Measurements from ENCODE around the gene ATF7IP2. TPM values are rescaled to one million over a fixed set of nuclear protein-coding genes. Genes with fewer than 3 reads are reported as not detected.
"Not testable (repeated sequence)": the region's sequence is repeated elsewhere in the genome, so short reads cannot be mapped to it uniquely, and the experiment has no call there.

Gene ATF7IP2
- polyA plus RNA-seq = 1 to 10 TPM; 4.9 to 6.4 TPM

GRCh38 chr16:10385725-10386516, at the start of gene ATF7IP2:
Gene ATF7IP2, plus strand, starts transcription at chr16:10386061. Its CDS starts 44,560 bp downstream, at chr16:10430621.
- Histone ChIP-seq H3K4me1 (ENCODE audit: control insufficient read depth in 2 of 2, insufficient read depth in 2 of 2, low read length in 1 of 2) (peaks cover 0 to 2% of the 10 kb centered on the region in 2 donors), H3K27ac (ENCODE audit: low read depth in 2 of 2, low read length in 1 of 2) (peak within 1 kb of the TSS; percentile 55 to 67), H3K36me3 (ENCODE audit: control insufficient read depth in 2 of 2, insufficient read depth in 2 of 2, low read length in 1 of 2) (no peaks in the 10 kb centered on the region), H3K9me3 (ENCODE audit: control insufficient read depth in 2 of 2, insufficient read depth in 1 of 2, low read depth in 1 of 2, low read length in 1 of 2) (no peaks in the 10 kb centered on the region), H3K27me3 (ENCODE audit: control insufficient read depth in 1 of 2, insufficient read depth in 2 of 2, low read length in 2 of 2) (no peaks in the 10 kb centered on the region), H3K4me3 (ENCODE audit: low read depth in 1 of 2, low read length in 2 of 2) (peak within 1 kb of the TSS; percentile 64 to 89)
- WGBS, 2 donors = 6 to 9% methylated on average over 63 to 66 of the region's 66 CpGs

- H3K27ac ChIP-seq (ENCODE audit: low read depth in 2 of 2, low read length in 1 of 2) = no peak overlapping the region
- H3K9me3 ChIP-seq (ENCODE audit: control insufficient read depth in 2 of 2, insufficient read depth in 1 of 2, low read depth in 1 of 2, low read length in 1 of 2) = peaks cover 3 to 9% of the 10 kb centered on the region in 2 donors
- H3K4me3 ChIP-seq (ENCODE audit: low read depth in 1 of 2, low read length in 2 of 2) = no peak overlapping the region
- 49 to 54% methylated on average over 2 of the region's 2 CpGs for WGBS, 2 donors
- no peaks in the 10 kb centered on the region for H3K36me3 ChIP-seq (ENCODE audit: control insufficient read depth in 2 of 2, insufficient read depth in 2 of 2, low read length in 1 of 2)
- no peaks in the 10 kb centered on the region for H3K4me1 ChIP-seq (ENCODE audit: control insufficient read depth in 2 of 2, insufficient read depth in 2 of 2, low read length in 1 of 2)
- H3K27me3 ChIP-seq (ENCODE audit: control insufficient read depth in 1 of 2, insufficient read depth in 2 of 2, low read length in 2 of 2) = no peaks in the 10 kb centered on the region
Measured at GRCh38 chr16:10338426-10338825, 47.4 kb upstream of the ATF7IP2 start.

- Histone ChIP-seq H3K36me3 (ENCODE audit: control insufficient read depth in 2 of 2, insufficient read depth in 2 of 2, low read length in 1 of 2) (no peaks in the 10 kb centered on the region), H3K4me1 (ENCODE audit: control insufficient read depth in 2 of 2, insufficient read depth in 2 of 2, low read length in 1 of 2) (no peaks in the 10 kb centered on the region), H3K27me3 (ENCODE audit: control insufficient read depth in 1 of 2, insufficient read depth in 2 of 2, low read length in 2 of 2) (no peaks in the 10 kb centered on the region), H3K9me3 (ENCODE audit: control insufficient read depth in 2 of 2, insufficient read depth in 1 of 2, low read depth in 1 of 2, low read length in 1 of 2) (peaks cover 3 to 9% of the 10 kb centered on the region in 2 donors), H3K27ac (ENCODE audit: low read depth in 2 of 2, low read length in 1 of 2) (no peak overlapping the region), H3K4me3 (ENCODE audit: low read depth in 1 of 2, low read length in 2 of 2) (no peak overlapping the region)
- WGBS, 2 donors = 81 to 86% methylated on average over 8 of the region's 8 CpGs
Measured at GRCh38 chr16:10339777-10340732, 45.8 kb upstream of the ATF7IP2 start.

- Histone ChIP-seq H3K27me3 (ENCODE audit: control insufficient read depth in 1 of 2, insufficient read depth in 2 of 2, low read length in 2 of 2) (no peaks in the 10 kb centered on the region), H3K27ac (ENCODE audit: low read depth in 2 of 2, low read length in 1 of 2) (no peak overlapping the region), H3K9me3 (ENCODE audit: control insufficient read depth in 2 of 2, insufficient read depth in 1 of 2, low read depth in 1 of 2, low read length in 1 of 2) (peaks cover 3 to 9% of the 10 kb centered on the region in 2 donors), H3K4me1 (ENCODE audit: control insufficient read depth in 2 of 2, insufficient read depth in 2 of 2, low read length in 1 of 2) (no peaks in the 10 kb centered on the region), H3K4me3 (ENCODE audit: low read depth in 1 of 2, low read length in 2 of 2) (no peak overlapping the region), H3K36me3 (ENCODE audit: control insufficient read depth in 2 of 2, insufficient read depth in 2 of 2, low read length in 1 of 2) (no peaks in the 10 kb centered on the region)
- 80 to 82% methylated on average over 9 of the region's 9 CpGs for WGBS, 2 donors
Measured at GRCh38 chr16:10343124-10343760, 42.6 kb upstream of the ATF7IP2 start.

- not testable (repeated sequence) for H3K9me3 ChIP-seq (ENCODE audit: control insufficient read depth in 2 of 2, insufficient read depth in 1 of 2, low read depth in 1 of 2, low read length in 1 of 2)
- 92 to 100% methylated on average over 1 of the region's 1 CpG for WGBS, 2 donors
Measured at GRCh38 chr16:10344699-10345098, 41.2 kb upstream of the ATF7IP2 start.

GRCh38 chr16:10345629-10346028, 40.2 kb upstream of the ATF7IP2 start:
- Histone ChIP-seq H3K4me3 (ENCODE audit: low read depth in 1 of 2, low read length in 2 of 2) (no peak overlapping the region), H3K27me3 (ENCODE audit: control insufficient read depth in 1 of 2, insufficient read depth in 2 of 2, low read length in 2 of 2) (no peaks in the 10 kb centered on the region), H3K27ac (ENCODE audit: low read depth in 2 of 2, low read length in 1 of 2) (no peak overlapping the region), H3K9me3 (ENCODE audit: control insufficient read depth in 2 of 2, insufficient read depth in 1 of 2, low read depth in 1 of 2, low read length in 1 of 2) (peaks cover 0 to 6% of the 10 kb centered on the region in 2 donors), H3K4me1 (ENCODE audit: control insufficient read depth in 2 of 2, insufficient read depth in 2 of 2, low read length in 1 of 2) (no peaks in the 10 kb centered on the region), H3K36me3 (ENCODE audit: control insufficient read depth in 2 of 2, insufficient read depth in 2 of 2, low read length in 1 of 2) (no peaks in the 10 kb centered on the region)
- 95 to 98% methylated on average over 3 of the region's 3 CpGs for WGBS, 2 donors

More at GRCh38 chr16:10344699-10345098, 41.2 kb upstream of the ATF7IP2 start:
- not testable (repeated sequence) for H3K27ac ChIP-seq (ENCODE audit: low read depth in 2 of 2, low read length in 1 of 2); H3K4me1 ChIP-seq (ENCODE audit: control insufficient read depth in 2 of 2, insufficient read depth in 2 of 2, low read length in 1 of 2); H3K36me3 ChIP-seq (ENCODE audit: control insufficient read depth in 2 of 2, insufficient read depth in 2 of 2, low read length in 1 of 2); H3K4me3 ChIP-seq (ENCODE audit: low read depth in 1 of 2, low read length in 2 of 2); H3K27me3 ChIP-seq (ENCODE audit: control insufficient read depth in 1 of 2, insufficient read depth in 2 of 2, low read length in 2 of 2)

GRCh38 chr16:10349851-10350250, 36.0 kb upstream of the ATF7IP2 start:
- no peak overlapping the region for H3K27ac ChIP-seq (ENCODE audit: low read depth in 2 of 2, low read length in 1 of 2)
- 81 to 84% methylated on average over 5 of the region's 5 CpGs for WGBS, 2 donors
- no peak overlapping the region for H3K4me3 ChIP-seq (ENCODE audit: low read depth in 1 of 2, low read length in 2 of 2)
- no peaks in the 10 kb centered on the region for H3K4me1 ChIP-seq (ENCODE audit: control insufficient read depth in 2 of 2, insufficient read depth in 2 of 2, low read length in 1 of 2)
- H3K36me3 ChIP-seq (ENCODE audit: control insufficient read depth in 2 of 2, insufficient read depth in 2 of 2, low read length in 1 of 2) = no peaks in the 10 kb centered on the region
- H3K27me3 ChIP-seq (ENCODE audit: control insufficient read depth in 1 of 2, insufficient read depth in 2 of 2, low read length in 2 of 2) = no peaks in the 10 kb centered on the region
- H3K9me3 ChIP-seq (ENCODE audit: control insufficient read depth in 2 of 2, insufficient read depth in 1 of 2, low read depth in 1 of 2, low read length in 1 of 2) = no peaks in the 10 kb centered on the region

- 80 to 91% methylated on average over 2 of the region's 2 CpGs for WGBS, 2 donors
- no peaks in the 10 kb centered on the region for H3K36me3 ChIP-seq (ENCODE audit: control insufficient read depth in 2 of 2, insufficient read depth in 2 of 2, low read length in 1 of 2)
Measured at GRCh38 chr16:10352262-10352661, 33.6 kb upstream of the ATF7IP2 start.

GRCh38 chr16:10355589-10355988, 30.3 kb upstream of the ATF7IP2 start:
- Histone ChIP-seq H3K9me3 (ENCODE audit: control insufficient read depth in 2 of 2, insufficient read depth in 1 of 2, low read depth in 1 of 2, low read length in 1 of 2) (peaks cover 2% of the 10 kb centered on the region in 2 donors), H3K4me3 (ENCODE audit: low read depth in 1 of 2, low read length in 2 of 2) (no peak overlapping the region), H3K36me3 (ENCODE audit: control insufficient read depth in 2 of 2, insufficient read depth in 2 of 2, low read length in 1 of 2) (no peaks in the 10 kb centered on the region), H3K4me1 (ENCODE audit: control insufficient read depth in 2 of 2, insufficient read depth in 2 of 2, low read length in 1 of 2) (no peaks in the 10 kb centered on the region), H3K27me3 (ENCODE audit: control insufficient read depth in 1 of 2, insufficient read depth in 2 of 2, low read length in 2 of 2) (no peaks in the 10 kb centered on the region), H3K27ac (ENCODE audit: low read depth in 2 of 2, low read length in 1 of 2) (no peak overlapping the region)
- 97 to 98% methylated on average over 23 of the region's 23 CpGs for WGBS, 2 donors

More at GRCh38 chr16:10352262-10352661, 33.6 kb upstream of the ATF7IP2 start:
- H3K9me3 ChIP-seq (ENCODE audit: control insufficient read depth in 2 of 2, insufficient read depth in 1 of 2, low read depth in 1 of 2, low read length in 1 of 2) = peaks cover 2% of the 10 kb centered on the region in 2 donors
- H3K27me3 ChIP-seq (ENCODE audit: control insufficient read depth in 1 of 2, insufficient read depth in 2 of 2, low read length in 2 of 2) = no peaks in the 10 kb centered on the region
- no peak overlapping the region for H3K4me3 ChIP-seq (ENCODE audit: low read depth in 1 of 2, low read length in 2 of 2)
- H3K4me1 ChIP-seq (ENCODE audit: control insufficient read depth in 2 of 2, insufficient read depth in 2 of 2, low read length in 1 of 2) = no peaks in the 10 kb centered on the region
- no peak overlapping the region for H3K27ac ChIP-seq (ENCODE audit: low read depth in 2 of 2, low read length in 1 of 2)
